HG03135 (cell line): ENCODE measurements around the gene FANCC.
"Not testable (repeated sequence)": the region's sequence is repeated elsewhere in the genome, so short reads cannot be mapped to it uniquely, and the experiment has no call there.

Experiments
- ATAC-seq: cut with Tn5 transposase; IDR thresholded peaks from one replicate; pipeline ENCODE4 v1.9.1; 2021; ENCODE audit warnings: mild to moderate bottlenecking, moderate library complexity; ENCODE audit not compliant: unreplicated experiment

Gene FANCC

GRCh38 chr9:95284162-95285080 lies 33.1 kb downstream of the FANCC start:
- ATAC-seq: no peak

GRCh38 chr9:95283673-95284072 lies 33.8 kb downstream of the FANCC start:
- ATAC-seq: no peak

GRCh38 chr9:95282332-95282731 lies 35.2 kb downstream of the FANCC start:
- ATAC-seq: no peak

GRCh38 chr9:95280745-95281144 lies 36.8 kb downstream of the FANCC start:
- ATAC-seq: no peak

DNA sequence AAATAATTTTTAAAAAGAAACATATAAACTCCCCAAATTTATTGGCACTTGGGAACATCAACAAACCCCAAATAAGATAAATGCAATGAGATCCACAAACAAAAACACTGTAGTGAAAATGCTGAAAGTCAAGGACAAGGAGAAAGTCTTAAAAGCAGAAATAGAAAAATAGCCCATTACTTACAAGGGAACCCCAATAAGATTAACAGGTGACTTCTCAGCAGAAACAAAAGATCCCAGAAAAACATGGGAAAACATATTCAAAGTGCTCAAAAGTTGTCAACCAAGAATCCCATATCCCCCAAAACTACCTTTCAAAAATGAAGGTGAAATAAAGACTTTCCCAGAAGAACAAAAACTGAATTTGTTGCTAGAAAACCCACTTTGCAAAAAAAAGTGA lies 40.0 kb downstream of the FANCC start:
- ATAC-seq: no peak

GRCh38 chr9:95276395-95276954 lies 41.0 kb downstream of the FANCC start:
- ATAC-seq: no peak

DNA sequence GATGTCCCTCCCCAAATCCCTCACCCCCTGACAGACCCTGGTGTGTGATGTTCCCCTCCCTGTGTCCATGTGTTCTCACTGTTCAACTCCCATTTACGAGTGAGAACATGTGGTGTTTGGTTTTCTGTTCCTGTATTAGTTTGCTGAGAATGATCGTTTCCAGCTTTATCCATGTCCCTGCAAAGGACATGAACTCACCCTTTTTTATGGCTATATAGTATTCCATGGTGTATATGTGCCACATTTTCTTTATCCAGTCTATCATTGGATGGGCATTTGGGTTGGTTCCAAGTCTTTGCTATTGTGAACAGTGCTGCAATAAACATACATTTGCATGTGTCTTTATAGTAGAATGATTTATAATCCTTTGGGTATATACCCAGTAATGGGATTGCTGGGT lies 43.3 kb downstream of the FANCC start:
- ATAC-seq: not testable (repeated sequence)

- ATAC-seq: peak; percentile 56
Observed at GRCh38 chr9:95273369-95274022, 44.0 kb downstream of the FANCC start.

GRCh38 chr9:95272830-95273229 lies 44.7 kb downstream of the FANCC start:
- ATAC-seq: no peak

GRCh38 chr9:95270790-95271189 lies 46.7 kb downstream of the FANCC start:
- ATAC-seq: no peak

- not testable (repeated sequence) for ATAC-seq
Observed at GRCh38 chr9:95269803-95270773, 47.4 kb downstream of the FANCC start.

DNA sequence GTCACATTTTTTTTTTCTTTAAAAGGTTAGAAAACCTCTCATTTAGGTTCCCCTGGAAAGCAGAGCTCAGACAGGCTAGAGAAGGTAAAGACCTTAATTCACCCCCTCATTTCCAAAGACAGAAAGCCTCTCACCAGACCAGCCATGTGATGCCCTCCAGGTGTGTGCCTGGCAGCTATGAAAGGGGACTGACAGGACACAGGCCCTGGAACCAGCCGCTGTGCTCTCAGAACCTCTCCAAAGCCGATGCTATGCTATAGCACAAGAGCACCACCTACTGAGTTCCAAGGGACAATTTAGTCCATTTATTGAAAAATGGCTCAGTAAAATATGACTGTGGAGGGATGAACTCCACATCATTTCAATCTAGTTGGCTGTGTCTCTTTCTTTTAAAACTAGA lies 48.8 kb downstream of the FANCC start:
- no peak for ATAC-seq

DNA sequence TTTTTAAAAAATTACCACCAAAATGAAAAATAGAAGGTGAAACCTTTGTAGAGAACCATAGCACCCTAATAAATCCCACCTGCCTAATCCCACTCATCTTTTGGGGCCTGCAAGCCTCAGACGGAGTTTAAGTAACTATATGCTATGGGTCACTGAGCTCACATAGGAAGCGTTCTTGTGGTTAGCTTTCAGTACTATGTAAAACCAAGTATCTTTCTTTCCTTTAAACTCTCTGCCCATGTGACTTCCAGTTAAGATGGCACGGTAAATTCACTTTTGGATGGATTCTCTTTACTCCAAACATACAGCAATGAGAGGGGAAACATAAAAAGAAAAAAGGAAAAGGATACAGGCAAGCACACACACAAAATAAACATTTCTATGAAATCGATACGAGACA lies 50.9 kb downstream of the FANCC start:
- peak; percentile 68 for ATAC-seq

DNA sequence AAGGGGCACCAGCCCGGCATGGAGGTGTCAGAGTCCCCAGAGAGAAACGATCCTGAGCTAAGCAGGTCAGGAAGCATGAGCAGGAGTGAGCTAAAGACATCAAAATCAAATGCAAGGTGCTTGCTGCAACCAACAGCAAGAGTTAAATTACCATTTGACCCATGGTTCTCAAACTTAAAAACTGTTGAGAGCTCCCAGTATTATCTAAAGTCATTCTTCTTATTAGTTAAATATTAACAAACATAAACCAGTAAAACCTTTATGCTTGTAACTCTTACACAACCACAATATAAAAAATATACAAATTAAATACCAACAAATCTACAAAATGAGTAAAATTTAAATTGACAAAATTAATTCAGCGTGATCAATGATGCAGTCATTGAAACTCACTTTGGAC lies 51.5 kb downstream of the FANCC start:
- no peak for ATAC-seq

- ATAC-seq: no peak
Observed at GRCh38 chr9:95264954-95265615, 52.4 kb downstream of the FANCC start.

DNA sequence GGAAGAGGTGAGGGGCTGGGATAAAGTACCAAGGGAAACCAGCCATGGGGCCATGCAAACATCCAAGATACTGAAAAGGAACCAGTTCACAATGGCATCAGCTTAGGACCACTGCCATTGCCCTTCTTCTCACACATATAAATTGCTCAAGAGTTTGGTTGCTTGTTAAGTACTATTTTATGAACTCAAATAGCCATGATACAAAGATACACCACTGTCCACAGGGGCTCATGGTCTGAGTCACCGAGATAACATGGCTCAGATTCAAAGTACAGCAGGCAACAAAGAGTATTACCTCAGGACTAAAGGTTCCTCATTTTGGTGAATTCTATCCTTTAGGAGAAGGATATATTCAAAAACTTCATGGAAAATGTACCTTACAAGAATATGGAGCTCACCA lies 55.6 kb downstream of the FANCC start:
- ATAC-seq: no peak

GRCh38 chr9:95250462-95251221 lies 66.9 kb downstream of the FANCC start:
- no peak for ATAC-seq

- ATAC-seq: no peak
Observed at GRCh38 chr9:95249986-95250385, 67.5 kb downstream of the FANCC start.

GRCh38 chr9:95246547-95246946 lies 71.0 kb downstream of the FANCC start:
- ATAC-seq: no peak
